Measurements from ENCODE around the gene MGA. TPM values are rescaled to one million over a fixed set of nuclear protein-coding genes. Genes with fewer than 3 reads are reported as not detected.

The MGA gene
- total and polyA plus RNA-seq, 2 experiments from 2014 or later = 10.9 to 39.6 TPM

DNA sequence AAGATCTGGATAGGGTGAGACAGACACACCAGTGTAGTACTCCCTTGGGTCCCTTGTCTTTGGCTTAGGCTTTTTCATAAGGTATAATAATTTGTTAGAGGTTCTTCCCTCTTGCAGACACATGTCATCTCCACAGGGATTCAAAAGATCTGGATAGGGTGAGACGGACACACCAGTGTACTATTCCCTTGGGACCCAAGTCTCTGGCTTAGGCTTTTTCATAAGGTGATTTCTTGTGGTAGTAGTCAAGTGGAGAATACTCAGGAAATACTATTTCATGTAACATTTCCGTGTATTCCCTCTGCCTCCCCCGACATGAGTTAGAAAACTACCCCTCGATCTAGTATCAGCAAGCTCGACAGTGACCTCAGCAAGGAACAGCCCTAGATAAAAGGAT lies 113.1 kb downstream of the MGA start:
- DNase-seq (ENCODE audit: low spot score) = no peak
- peak overlapping the region; percentile 19 for H2AFZ ChIP-seq
- H3K27ac ChIP-seq = peak overlapping the region; percentile 90
- TF ChIP-seq, protein P1, sequence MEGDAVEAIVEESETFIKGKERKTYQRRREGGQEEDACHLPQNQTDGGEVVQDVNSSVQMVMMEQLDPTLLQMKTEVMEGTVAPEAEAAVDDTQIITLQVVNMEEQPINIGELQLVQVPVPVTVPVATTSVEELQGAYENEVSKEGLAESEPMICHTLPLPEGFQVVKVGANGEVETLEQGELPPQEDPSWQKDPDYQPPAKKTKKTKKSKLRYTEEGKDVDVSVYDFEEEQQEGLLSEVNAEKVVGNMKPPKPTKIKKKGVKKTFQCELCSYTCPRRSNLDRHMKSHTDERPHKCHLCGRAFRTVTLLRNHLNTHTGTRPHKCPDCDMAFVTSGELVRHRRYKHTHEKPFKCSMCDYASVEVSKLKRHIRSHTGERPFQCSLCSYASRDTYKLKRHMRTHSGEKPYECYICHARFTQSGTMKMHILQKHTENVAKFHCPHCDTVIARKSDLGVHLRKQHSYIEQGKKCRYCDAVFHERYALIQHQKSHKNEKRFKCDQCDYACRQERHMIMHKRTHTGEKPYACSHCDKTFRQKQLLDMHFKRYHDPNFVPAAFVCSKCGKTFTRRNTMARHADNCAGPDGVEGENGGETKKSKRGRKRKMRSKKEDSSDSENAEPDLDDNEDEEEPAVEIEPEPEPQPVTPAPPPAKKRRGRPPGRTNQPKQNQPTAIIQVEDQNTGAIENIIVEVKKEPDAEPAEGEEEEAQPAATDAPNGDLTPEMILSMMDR (IDR thresholded peaks at IDR 0.05; ENCODE audit: poor library complexity) = no peak
- TF ChIP-seq EZH2phosphoT487 (IDR thresholded peaks at IDR 0.05; ENCODE audit: low read depth, severe bottlenecking, unreplicated experiment) (no peak), EZH2 (IDR thresholded peaks at IDR 0.05; ENCODE audit: borderline replicate concordance) (no peak)
- no peaks in the 10 kb centered on the region for H3K9me2 ChIP-seq (replicated peaks; ENCODE audit: insufficient read depth)
- 27% methylated on average over 5 of the region's 5 CpGs for WGBS (ENCODE audit: low lambda C conversion rate, missing lambda C conversion rate)
- peaks cover 35% of the 10 kb centered on the region for H3K79me2 ChIP-seq
- no peaks in the 10 kb centered on the region for H3K27me3 ChIP-seq
- H3K9me3 ChIP-seq (ENCODE audit: low read depth) = no peaks in the 10 kb centered on the region
- no peak overlapping the region for H3K4me3 ChIP-seq
- H3K4me2 ChIP-seq = peak overlapping the region; percentile 77
- H3K4me1 ChIP-seq (ENCODE audit: insufficient read depth) = peaks cover 22% of the 10 kb centered on the region
- no peaks in the 10 kb centered on the region for H4K20me1 ChIP-seq (ENCODE audit: insufficient read depth, poor library complexity, severe bottlenecking)
- no peaks in the 10 kb centered on the region for H3K36me3 ChIP-seq (replicated peaks; ENCODE audit: insufficient read depth, low read depth)

DNA sequence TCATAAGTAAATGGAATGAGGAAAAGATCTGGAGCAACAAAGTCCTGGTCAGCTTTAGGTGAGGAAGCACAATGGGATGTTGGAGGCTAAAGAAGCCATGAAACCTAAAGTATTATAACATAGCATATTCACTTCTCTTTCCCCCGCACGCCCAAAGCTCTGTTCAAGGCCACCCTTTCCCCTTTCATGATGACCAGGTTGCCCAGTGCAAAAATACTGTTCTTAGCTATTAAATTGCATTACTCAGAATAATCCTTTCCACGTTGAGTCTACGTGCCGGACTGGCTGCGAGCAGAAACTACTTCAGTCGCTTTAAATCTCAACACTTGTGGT lies 113.5 kb downstream of the MGA start:
- 11% methylated on average over 7 of the region's 7 CpGs for WGBS (ENCODE audit: low lambda C conversion rate, missing lambda C conversion rate)
- H3K27me3 ChIP-seq = no peaks in the 10 kb centered on the region
- H2AFZ ChIP-seq = peak overlapping the region; percentile 19
- H3K4me3 ChIP-seq = peak overlapping the region; percentile 0
- TF ChIP-seq EZH2phosphoT487 (IDR thresholded peaks at IDR 0.05; ENCODE audit: low read depth, severe bottlenecking, unreplicated experiment) = no peak
- no peak for TF ChIP-seq EZH2 (IDR thresholded peaks at IDR 0.05; ENCODE audit: borderline replicate concordance)
- TF ChIP-seq, protein P1 (IDR thresholded peaks at IDR 0.05; ENCODE audit: poor library complexity) = no peak
- peak overlapping the region; percentile 77 for H3K4me2 ChIP-seq
- H3K4me1 ChIP-seq (ENCODE audit: insufficient read depth) = peaks cover 22% of the 10 kb centered on the region
- no peaks in the 10 kb centered on the region for H3K9me3 ChIP-seq (ENCODE audit: low read depth)
- no peaks in the 10 kb centered on the region for H3K36me3 ChIP-seq (replicated peaks; ENCODE audit: insufficient read depth, low read depth)
- no peaks in the 10 kb centered on the region for H4K20me1 ChIP-seq (ENCODE audit: insufficient read depth, poor library complexity, severe bottlenecking)
- no peak for DNase-seq (ENCODE audit: low spot score)
- H3K79me2 ChIP-seq = peaks cover 39% of the 10 kb centered on the region
- peak overlapping the region; percentile 90 for H3K27ac ChIP-seq
- H3K9me2 ChIP-seq (replicated peaks; ENCODE audit: insufficient read depth) = no peaks in the 10 kb centered on the region

DNA sequence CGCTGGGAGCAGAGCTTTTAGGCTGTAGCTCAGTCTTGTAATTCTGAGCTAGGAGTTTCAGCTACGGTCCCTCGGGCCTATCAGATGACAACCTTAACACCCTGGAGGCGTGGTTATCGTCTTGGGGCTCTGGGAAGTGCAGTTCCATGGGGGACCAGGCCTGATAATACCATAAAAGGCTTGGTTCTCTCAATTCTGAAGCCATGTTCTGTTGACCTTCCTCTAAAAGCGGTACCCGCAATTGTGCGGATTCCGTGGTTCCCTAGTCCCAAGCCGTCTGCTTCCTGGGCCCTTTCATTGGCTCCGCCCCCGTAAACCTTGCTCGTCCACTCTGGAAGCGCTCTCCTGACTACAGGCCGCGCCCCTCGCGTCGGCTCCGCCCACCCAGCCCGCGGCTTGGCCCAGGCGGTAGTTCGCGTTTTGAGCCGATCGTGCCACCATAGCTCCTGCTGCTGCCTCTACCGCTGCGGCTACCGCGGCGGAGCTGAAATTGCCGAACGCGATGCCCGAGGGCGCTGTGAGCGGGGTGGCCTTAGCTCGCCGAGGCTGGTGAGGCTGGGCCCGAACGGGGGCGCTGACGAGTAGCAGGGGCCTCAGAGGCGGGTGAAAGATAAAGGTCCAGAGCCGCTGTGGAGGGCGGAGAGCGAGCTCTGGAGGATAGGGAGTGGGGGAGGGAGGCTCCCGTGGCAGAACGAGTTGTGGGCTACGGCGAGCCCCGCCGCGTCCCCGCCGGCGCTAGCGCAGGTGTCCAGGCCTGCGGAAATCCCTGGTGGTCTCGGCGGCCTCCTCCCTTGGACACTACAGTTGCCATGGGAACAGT lies 114.1 kb downstream of the MGA start, which contains the start of gene MAPKBP1:
MAPKBP1 (plus strand) TSS at position 423 of the 820 bp plus-strand sequence. CDS start 792 bp downstream, outside the sequence.
- Histone ChIP-seq H3K4me1 (ENCODE audit: insufficient read depth) (peaks cover 22% of the 10 kb centered on the region), H2AFZ (peak within 1 kb of the TSS; percentile 48), H3K9me2 (replicated peaks; ENCODE audit: insufficient read depth) (no peaks in the 10 kb centered on the region), H3K27me3 (no peaks in the 10 kb centered on the region), H4K20me1 (ENCODE audit: insufficient read depth, poor library complexity, severe bottlenecking) (no peaks in the 10 kb centered on the region), H3K4me2 (peak within 1 kb of the TSS; percentile 77), H3K36me3 (replicated peaks; ENCODE audit: insufficient read depth, low read depth) (no peaks in the 10 kb centered on the region), H3K79me2 (peaks cover 43% of the 10 kb centered on the region), H3K27ac (peak within 1 kb of the TSS; percentile 90), H3K4me3 (peak within 1 kb of the TSS; percentile 62), H3K9me3 (ENCODE audit: low read depth) (no peaks in the 10 kb centered on the region)
- 1% methylated on average over 51 of the region's 62 CpGs for WGBS (ENCODE audit: low lambda C conversion rate, missing lambda C conversion rate)
- DNase-seq (ENCODE audit: low spot score) = peak; percentile 99
- TF ChIP-seq EZH2 (IDR thresholded peaks at IDR 0.05; ENCODE audit: borderline replicate concordance) (no peak), EZH2phosphoT487 (IDR thresholded peaks at IDR 0.05; ENCODE audit: low read depth, severe bottlenecking, unreplicated experiment) (no peak)
- TF ChIP-seq, protein P1 (IDR thresholded peaks at IDR 0.05; ENCODE audit: poor library complexity) = peak; percentile 89

Measured in hepatocyte (in vitro differentiated cells).